ENCODE data around the gene FHIP2A.

DNA sequence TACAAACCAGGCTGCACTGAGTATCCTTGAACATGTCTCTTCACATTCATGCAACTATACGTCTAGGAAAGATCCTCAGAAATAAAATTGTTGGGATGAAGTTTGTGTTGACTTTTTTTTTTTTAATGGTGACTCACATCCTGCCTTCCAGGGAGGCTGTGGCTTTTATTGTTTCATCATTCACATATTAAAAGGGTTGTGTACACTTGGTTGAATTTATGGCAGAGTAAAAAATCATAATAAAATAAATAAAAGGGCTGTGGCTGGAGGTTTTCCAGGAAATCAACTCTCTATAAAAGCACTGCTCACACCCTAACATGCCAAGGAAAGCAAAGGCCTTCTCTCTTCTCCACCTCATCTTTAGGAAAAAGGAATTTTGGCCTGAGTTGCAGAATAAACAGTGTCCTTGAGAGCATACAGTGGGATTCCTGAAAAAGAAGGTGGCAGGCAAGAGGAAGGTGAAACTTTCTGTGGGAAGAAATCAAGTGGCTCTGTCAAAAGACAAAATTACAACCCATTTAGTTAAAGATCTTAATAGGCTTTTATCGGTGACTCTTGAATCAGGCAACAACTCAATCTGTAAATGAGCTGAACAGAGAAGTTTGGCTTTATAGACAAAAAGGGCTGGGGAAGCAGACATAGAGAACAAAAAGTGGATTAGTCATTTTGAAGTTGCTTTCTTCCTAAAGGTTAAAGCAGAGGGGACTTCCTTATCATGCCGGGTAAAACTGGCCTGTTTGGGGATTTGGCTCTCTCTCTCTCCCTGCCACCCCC, 41.6 kb upstream of the FHIP2A start:
- no peak for TF ChIP-seq POLR2A (IDR thresholded peaks at IDR 0.05)
- TF ChIP-seq, protein P1, sequence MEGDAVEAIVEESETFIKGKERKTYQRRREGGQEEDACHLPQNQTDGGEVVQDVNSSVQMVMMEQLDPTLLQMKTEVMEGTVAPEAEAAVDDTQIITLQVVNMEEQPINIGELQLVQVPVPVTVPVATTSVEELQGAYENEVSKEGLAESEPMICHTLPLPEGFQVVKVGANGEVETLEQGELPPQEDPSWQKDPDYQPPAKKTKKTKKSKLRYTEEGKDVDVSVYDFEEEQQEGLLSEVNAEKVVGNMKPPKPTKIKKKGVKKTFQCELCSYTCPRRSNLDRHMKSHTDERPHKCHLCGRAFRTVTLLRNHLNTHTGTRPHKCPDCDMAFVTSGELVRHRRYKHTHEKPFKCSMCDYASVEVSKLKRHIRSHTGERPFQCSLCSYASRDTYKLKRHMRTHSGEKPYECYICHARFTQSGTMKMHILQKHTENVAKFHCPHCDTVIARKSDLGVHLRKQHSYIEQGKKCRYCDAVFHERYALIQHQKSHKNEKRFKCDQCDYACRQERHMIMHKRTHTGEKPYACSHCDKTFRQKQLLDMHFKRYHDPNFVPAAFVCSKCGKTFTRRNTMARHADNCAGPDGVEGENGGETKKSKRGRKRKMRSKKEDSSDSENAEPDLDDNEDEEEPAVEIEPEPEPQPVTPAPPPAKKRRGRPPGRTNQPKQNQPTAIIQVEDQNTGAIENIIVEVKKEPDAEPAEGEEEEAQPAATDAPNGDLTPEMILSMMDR (IDR thresholded peaks at IDR 0.05 in 8 of 11, conservative IDR thresholded peaks at IDR 0.05 in 3 of 11) = no peak
- TF ChIP-seq POLR2AphosphoS5 (IDR thresholded peaks at IDR 0.05) = no peak

Measured in spleen (tissue), 7 donors.